Stomach (tissue), 9 donors: ENCODE results near the gene RHOH. TPM values are rescaled to one million over a fixed set of nuclear protein-coding genes. Genes with fewer than 3 reads are reported as not detected.

ENCODE experiments used
- DNase-seq, 2 donors: peaks; one replicate each; pipeline versions ENCODE4 v3.0.0 to v3.0.0-alpha.2; 2013 to 2019
- H3K27ac ChIP-seq, 5 donors: fragments of 200-600 bp in 4 of 5; sonication (generic) in 4 of 5; one replicate each; pipeline ENCODE4 v1.5.1; 2013 to 2019; ENCODE audit warnings: mild to moderate bottlenecking in 1 of 5, moderate library complexity in 1 of 5
- H3K27me3 ChIP-seq, 3 donors: fragments of 200-600 bp; sonication (generic); one replicate each; pipeline ENCODE4 v1.5.1; 2017 to 2019; ENCODE audit warnings: mixed run types in 1 of 3
- H3K36me3 ChIP-seq, 4 donors: fragments of 200-600 bp; sonication (generic); 1 replicate in 3 of 4; 2 replicates in 1 of 4; pipeline ENCODE4 v1.5.1; 2016 to 2019
- H3K4me1 ChIP-seq, 4 donors: fragments of 200-600 bp; sonication (generic); one replicate each; pipeline ENCODE4 v1.5.1; 2016 to 2019
- H3K4me3 ChIP-seq, 4 donors: fragments of 200-600 bp; sonication (generic) in 3 of 4; one replicate each; pipeline ENCODE4 v1.5.1; 2016 to 2019; ENCODE audit warnings: mild to moderate bottlenecking in 1 of 4
- H3K9me3 ChIP-seq, 4 donors: fragments of 200-600 bp; sonication (generic); one replicate each; pipeline ENCODE4 v1.5.1; 2016 to 2019
- EP300 ChIP-seq: sonication (generic); formaldehyde crosslinking; IDR thresholded peaks from one replicate; pipeline ENCODE4 v1.6.1; 2017; ENCODE audit warnings: antibody characterized with exemption
- POLR2A ChIP-seq, 4 donors: fragments of 450-650 bp; IDR thresholded peaks; one replicate each; pipeline ENCODE4 v1.6.1; 2016; ENCODE audit warnings: antibody characterized with exemption in 4 of 4, control low read depth in 2 of 4, mild to moderate bottlenecking in 1 of 4, moderate library complexity in 1 of 4
- POLR2AphosphoS5 ChIP-seq, 3 donors: sonication (generic); formaldehyde crosslinking; IDR thresholded peaks; one replicate each; pipeline ENCODE4 v1.6.1; 2016; ENCODE audit warnings: antibody characterized with exemption in 3 of 3
- WGBS, 5 donors: extraction: QIAGEN DNeasy Blood & Tissue Kit in 3 of 5; methylation state at CpG; one replicate each; pipeline versions ENCODE4 v1.1.5 to v1.1.7; 2013 to 2018; 5-methylcytosine and 5-hydroxymethylcytosine counted together
- intact Hi-C: fragments of 100-400 bp; cut with DNase I; formaldehyde crosslinking; loops from one replicate; pipeline ENCODE4 v1.15.1; 2023; ENCODE audit warnings: low total_unique reads
- polyA plus RNA-seq, 3 donors: library from polyadenylated mRNA; stranded (reverse); fragments of 200-250 nt; gene quantifications; one replicate each; pipeline ENCODE4 v1.2.3, GENCODE V29; 2013
- total RNA-seq, 5 donors: library from RNA; depleted of rRNA; stranded (reverse); fragments of >200 nt; gene quantifications; one replicate each; pipeline versions ENCODE4 v1.1.0 to v1.2.3, GENCODE V29; 2014 to 2016
- TF ChIP-seq, protein P1 (sequence below), 7 experiments: fragments of 450-650 bp in 4 of 7; fragments of 200-600 bp in 3 of 7; sonication (generic) in 3 of 7; IDR thresholded peaks; one replicate each; pipeline ENCODE4 v1.5.1; 2016 to 2019; ENCODE audit warnings: antibody characterized with exemption in 7 of 7, control low read depth in 2 of 7, mild to moderate bottlenecking in 1 of 7
- donor health status: healthy with polysubstance abuse.
- donor health status: Bipolar disorder and iron deficiency.
- donor health status: healthy.

RHOH gene
- total and polyA plus RNA-seq, 8 donors, result 1.3 to 7.5 (median 4.0) TPM

DNA sequence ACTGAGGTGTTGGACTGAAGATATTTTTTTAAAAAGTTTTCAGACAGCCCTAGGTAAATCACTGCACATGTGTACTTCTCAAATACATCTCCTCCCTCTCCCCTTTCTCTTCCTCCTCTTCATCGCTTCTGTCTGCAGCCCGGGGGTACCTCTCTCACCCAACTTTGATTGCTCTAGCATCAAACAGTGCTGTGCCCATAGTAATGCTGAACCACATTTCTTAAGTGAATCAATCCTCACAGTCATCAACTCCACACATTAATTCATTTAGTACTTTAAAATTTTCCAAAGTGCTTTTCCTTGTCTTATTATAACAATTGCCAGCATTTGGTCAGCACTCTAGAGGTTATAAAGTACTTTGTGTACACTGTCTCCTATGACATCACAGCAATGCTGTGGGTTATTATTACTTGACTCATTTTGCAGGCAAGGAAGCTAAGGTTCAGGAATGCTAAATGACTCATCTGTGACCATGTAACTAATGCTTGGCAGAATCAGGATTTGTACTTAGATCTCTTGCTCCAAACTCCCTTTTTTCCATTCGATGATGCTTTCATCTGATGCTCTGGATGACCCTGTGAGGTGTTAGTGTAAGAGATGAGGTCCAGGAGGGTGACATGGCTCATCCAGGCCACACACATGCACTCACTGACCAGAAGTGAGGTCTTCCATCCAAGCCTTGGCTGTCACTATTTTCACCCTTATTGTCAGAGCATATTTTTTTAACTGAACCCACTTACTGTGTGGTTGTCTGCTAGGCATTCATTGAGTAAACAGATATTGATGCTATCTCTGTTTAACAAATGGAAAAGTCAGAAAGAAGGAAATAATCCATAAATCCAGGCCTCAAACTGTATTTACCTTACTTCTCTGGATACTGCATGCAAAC lies 58.8 kb downstream of the RHOH start:
- Histone ChIP-seq H3K4me1 (peaks cover 9 to 21% (median 10%) of the 10 kb centered on the region in 4 donors), H3K27me3 (no peaks in the 10 kb centered on the region), H3K36me3 (no peaks in the 10 kb centered on the region), H3K27ac (peak overlapping the region in 4 of 5 donors; percentile 14 to 33 (median 16)), H3K9me3 (no peaks in the 10 kb centered on the region), H3K4me3 (no peak overlapping the region)
- DNase-seq, result peak in 1 of 2 donors; percentile 78
- TF ChIP-seq EP300, result no peak
- TF ChIP-seq POLR2AphosphoS5 (IDR thresholded peaks at IDR 0.05), result peak in 1 of 3 donors; percentile 26
- 52 to 60% (median 55%) methylated on average over 3 of the region's 3 CpGs for WGBS, 5 donors
- intact Hi-C loops, result no loop called here

DNA sequence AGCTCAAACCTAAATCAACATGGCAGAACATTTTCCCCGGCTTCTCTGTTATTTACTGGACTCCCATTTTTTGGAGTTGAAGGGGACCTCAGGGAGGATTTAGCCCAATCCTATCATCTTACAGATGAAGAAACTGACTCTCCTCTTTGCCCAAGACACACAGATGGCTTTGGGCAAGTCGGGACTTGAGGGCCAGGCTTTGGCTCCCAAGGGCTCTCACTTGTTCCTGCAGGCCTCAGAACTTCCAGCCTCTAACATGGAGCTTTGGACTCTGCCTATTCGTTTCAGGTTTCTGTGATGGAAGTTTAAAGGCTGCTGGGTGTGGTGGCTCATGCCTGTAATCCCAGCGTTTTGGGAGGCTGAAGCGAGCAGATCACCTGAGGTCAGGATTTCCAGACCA lies 59.5 kb downstream of the RHOH start:
- DNase-seq, result no peak
- Histone ChIP-seq H3K4me3 (no peak overlapping the region), H3K36me3 (no peaks in the 10 kb centered on the region), H3K9me3 (no peaks in the 10 kb centered on the region), H3K27ac (peak overlapping the region in 3 of 5 donors; percentile 3 to 23 (median 16)), H3K27me3 (no peaks in the 10 kb centered on the region), H3K4me1 (peaks cover 9 to 21% (median 10%) of the 10 kb centered on the region in 4 donors)
- intact Hi-C loops, result no loop called here
- TF ChIP-seq POLR2A (IDR thresholded peaks at IDR 0.05) (no peak), EP300 (no peak), POLR2AphosphoS5 (IDR thresholded peaks at IDR 0.05) (no peak)
- TF ChIP-seq, protein P1, sequence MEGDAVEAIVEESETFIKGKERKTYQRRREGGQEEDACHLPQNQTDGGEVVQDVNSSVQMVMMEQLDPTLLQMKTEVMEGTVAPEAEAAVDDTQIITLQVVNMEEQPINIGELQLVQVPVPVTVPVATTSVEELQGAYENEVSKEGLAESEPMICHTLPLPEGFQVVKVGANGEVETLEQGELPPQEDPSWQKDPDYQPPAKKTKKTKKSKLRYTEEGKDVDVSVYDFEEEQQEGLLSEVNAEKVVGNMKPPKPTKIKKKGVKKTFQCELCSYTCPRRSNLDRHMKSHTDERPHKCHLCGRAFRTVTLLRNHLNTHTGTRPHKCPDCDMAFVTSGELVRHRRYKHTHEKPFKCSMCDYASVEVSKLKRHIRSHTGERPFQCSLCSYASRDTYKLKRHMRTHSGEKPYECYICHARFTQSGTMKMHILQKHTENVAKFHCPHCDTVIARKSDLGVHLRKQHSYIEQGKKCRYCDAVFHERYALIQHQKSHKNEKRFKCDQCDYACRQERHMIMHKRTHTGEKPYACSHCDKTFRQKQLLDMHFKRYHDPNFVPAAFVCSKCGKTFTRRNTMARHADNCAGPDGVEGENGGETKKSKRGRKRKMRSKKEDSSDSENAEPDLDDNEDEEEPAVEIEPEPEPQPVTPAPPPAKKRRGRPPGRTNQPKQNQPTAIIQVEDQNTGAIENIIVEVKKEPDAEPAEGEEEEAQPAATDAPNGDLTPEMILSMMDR (IDR thresholded peaks at IDR 0.05), result no peak
- WGBS, 5 donors, result 71 to 85% (median 77%) methylated on average over 5 of the region's 5 CpGs

DNA sequence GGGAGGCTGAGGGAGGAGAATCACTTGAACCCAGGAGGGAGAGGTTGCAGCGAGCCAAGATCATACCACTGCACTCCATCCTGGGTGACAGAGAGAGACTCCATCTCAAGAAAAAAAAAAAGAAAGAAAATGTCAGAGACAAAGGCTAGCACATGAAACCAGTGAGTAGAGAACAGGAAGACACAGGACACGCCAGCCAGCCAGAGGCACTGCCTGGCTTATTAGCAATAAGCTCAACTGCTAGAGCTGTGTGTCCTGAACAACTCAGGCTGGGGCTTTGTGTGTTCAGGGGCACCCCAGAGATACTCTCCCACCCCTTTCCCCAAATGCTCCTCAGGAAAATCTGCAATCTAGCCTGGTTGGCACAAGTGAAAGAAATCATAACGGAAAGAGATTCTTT lies 60.0 kb downstream of the RHOH start:
- DNase-seq, result no peak
- no peaks in the 10 kb centered on the region for H3K36me3 ChIP-seq
- H3K9me3 ChIP-seq, result no peaks in the 10 kb centered on the region
- TF ChIP-seq POLR2AphosphoS5 (IDR thresholded peaks at IDR 0.05) (no peak), EP300 (no peak), POLR2A (IDR thresholded peaks at IDR 0.05) (no peak)
- TF ChIP-seq, protein P1 (IDR thresholded peaks at IDR 0.05), result no peak
- 89 to 95% (median 94%) methylated on average over 3 of the region's 3 CpGs for WGBS, 5 donors
- H3K27ac ChIP-seq, result peak overlapping the region in 1 of 5 donors; percentile 23
- intact Hi-C loops, result no loop called here
- H3K4me3 ChIP-seq, result no peak overlapping the region
- H3K27me3 ChIP-seq, result no peaks in the 10 kb centered on the region
- peaks cover 9 to 21% (median 10%) of the 10 kb centered on the region in 4 donors for H3K4me1 ChIP-seq

DNA sequence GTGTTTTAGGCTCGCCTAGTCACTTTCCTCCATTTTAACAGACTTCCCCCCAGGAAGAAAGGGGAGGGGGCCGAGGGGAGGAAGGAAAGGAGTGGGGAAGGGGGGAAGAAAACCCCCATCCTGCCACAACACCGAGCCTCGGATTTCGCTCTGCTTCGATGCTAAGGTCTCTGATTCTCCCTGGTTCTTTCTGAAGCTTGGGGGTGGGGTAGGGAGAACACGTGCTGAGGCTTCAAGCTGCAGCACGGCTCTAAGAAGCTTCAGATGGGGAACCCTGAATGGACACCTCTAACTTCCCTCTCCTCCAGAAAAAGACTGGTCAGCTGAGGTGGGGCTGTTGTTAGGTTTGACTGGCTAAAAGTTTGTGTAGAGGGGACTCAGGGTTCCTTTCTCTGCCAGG lies 61.8 kb downstream of the RHOH start:
- WGBS, 5 donors, result 55 to 76% (median 64%) methylated on average over 8 of the region's 8 CpGs
- Histone ChIP-seq H3K4me3 (no peak overlapping the region), H3K36me3 (no peaks in the 10 kb centered on the region), H3K27me3 (no peaks in the 10 kb centered on the region), H3K4me1 (peaks cover 9 to 21% (median 10%) of the 10 kb centered on the region in 4 donors), H3K9me3 (no peaks in the 10 kb centered on the region), H3K27ac (no peak overlapping the region)
- intact Hi-C loops, result no loop called here
- TF ChIP-seq EP300 (no peak), POLR2A (IDR thresholded peaks at IDR 0.05) (no peak), POLR2AphosphoS5 (IDR thresholded peaks at IDR 0.05) (no peak)
- TF ChIP-seq, protein P1 (IDR thresholded peaks at IDR 0.05), result no peak
- DNase-seq, result no peak
